ENCODE results near the gene MARCHF3.

GRCh38 chr5:127013407-127013806, 17.0 kb downstream of the MARCHF3 start:
- TF ChIP-seq CTCF (IDR thresholded peaks at IDR 0.05 in 2 of 3, conservative IDR thresholded peaks at IDR 0.05 in 1 of 3; ENCODE audit: control insufficient read depth in 2 of 3, extremely low read depth in 1 of 3, insufficient read depth in 1 of 3, low read depth in 3 of 3, low read length in 3 of 3): no peak
- TF ChIP-seq SREBF1 (IDR thresholded peaks at IDR 0.05; ENCODE audit: low read length): no peak

Data from GM12878 (cell line).